PC-3 (cell line): ENCODE measurements around the gene CHAT. TPM values are rescaled to one million over a fixed set of nuclear protein-coding genes. Genes with fewer than 3 reads are reported as not detected.

ENCODE experiments used
- ATAC-seq: fragments of 200-7000 bp; cut with Tn5 transposase; 2 replicates; pipeline ENCODE4 v1.9.1; 2020; ENCODE audit warnings: mild to moderate bottlenecking, moderate library complexity
- BruUV-seq: library from RNA; stranded (reverse); fragments of 400-500 nt; replicated peaks from 2 replicates; lab custom pipeline; 2021; lab: Mats Ljungman, UMichigan
- CTCF ChIA-PET: fragments of 300-600 bp; sonication (Branson Sonifier 250); formaldehyde crosslinking; loops from one replicate; lab custom pipeline; 2022; ENCODE audit warnings: antibody characterized with exemption; lab: Charles Lee
- POLR2A ChIA-PET: fragments of 300-600 bp; sonication (Branson Sonifier 250); formaldehyde crosslinking; loops from one replicate; lab custom pipeline; 2022; ENCODE audit warnings: antibody characterized with exemption; ENCODE audit not compliant: unreplicated experiment; lab: Charles Lee
- DNase-seq: peaks from one replicate; pipeline ENCODE4 v3.0.0-alpha.2; 2015
- H2AFZ ChIP-seq: fragments of 300-600 bp; sonication (generic); 2 replicates; pipeline ENCODE4 v1.6.0; 2016; ENCODE audit warnings: antibody characterized with exemption, low read length
- H3F3A ChIP-seq: fragments of 300-600 bp; sonication (generic); one replicate; pipeline ENCODE4 v1.6.0; 2017; ENCODE audit warnings: antibody characterized with exemption, low read length, control low read depth, mild to moderate bottlenecking; ENCODE audit not compliant: unreplicated experiment
- H3K27ac ChIP-seq: fragments of 300-600 bp; sonication (generic); 2 replicates; pipeline ENCODE4 v1.5.1; 2016; ENCODE audit warnings: mild to moderate bottlenecking, low read length
- H3K27me3 ChIP-seq: fragments of 300-600 bp; sonication (generic); 2 replicates; pipeline ENCODE4 v1.6.1; 2016; ENCODE audit warnings: low read length, mixed read lengths
- H3K36me3 ChIP-seq: fragments of 300-600 bp; sonication (generic); 2 replicates; pipeline ENCODE4 v1.6.1; 2016; ENCODE audit warnings: low read depth, mixed run types, low read length, mixed read lengths
- H3K4me1 ChIP-seq: fragments of 300-600 bp; sonication (generic); 2 replicates; pipeline ENCODE4 v1.5.1; 2016; ENCODE audit warnings: low read length; ENCODE audit not compliant: insufficient read depth
- H3K4me2 ChIP-seq: fragments of 300-600 bp; sonication (generic); 2 replicates; pipeline ENCODE4 v1.6.0; 2016; ENCODE audit warnings: low read length
- H3K4me3 ChIP-seq: fragments of 300-600 bp; sonication (generic); 2 replicates; pipeline ENCODE4 v1.5.1; 2016; ENCODE audit warnings: mild to moderate bottlenecking, low read length, mixed read lengths
- H3K79me2 ChIP-seq: fragments of 300-600 bp; sonication (generic); 2 replicates; pipeline ENCODE4 v1.6.1; 2017; ENCODE audit warnings: low read length, mixed read lengths
- H3K9ac ChIP-seq: fragments of 300-600 bp; sonication (generic); 2 replicates; pipeline ENCODE4 v1.6.0; 2016; ENCODE audit warnings: mild to moderate bottlenecking, low read length
- H3K9me2 ChIP-seq: fragments of 300-600 bp; sonication (generic); replicated peaks from 2 replicates; pipeline ENCODE4 v1.6.1; 2016; ENCODE audit warnings: mixed run types, low read length, mixed read lengths
- H3K9me3 ChIP-seq: fragments of 300-600 bp; sonication (generic); 2 replicates; pipeline ENCODE4 v1.6.1; 2016; ENCODE audit warnings: low read length, mixed read lengths
- H4K20me1 ChIP-seq: fragments of 300-600 bp; sonication (generic); 2 replicates; pipeline ENCODE4 v1.6.1; 2016; ENCODE audit warnings: low read length, mixed read lengths
- CTCF ChIP-seq: fragments of 300-600 bp; sonication (generic); conservative IDR thresholded peaks from 2 replicates; pipeline ENCODE4 v1.5.1; 2017; ENCODE audit warnings: antibody characterized with exemption, low read depth, mild to moderate bottlenecking, low read length
- EZH2 ChIP-seq: fragments of 300-600 bp; sonication (generic); IDR thresholded peaks from one replicate; pipeline ENCODE4 v1.6.1; 2017; ENCODE audit warnings: antibody characterized with exemption, mild to moderate bottlenecking, low read length; ENCODE audit not compliant: unreplicated experiment
- EZH2phosphoT487 ChIP-seq: fragments of 300-600 bp; sonication (generic); IDR thresholded peaks from 2 replicates; pipeline ENCODE4 v1.6.1; 2018; ENCODE audit warnings: mild to moderate bottlenecking, antibody characterized with exemption, low read length, borderline replicate concordance
- intact Hi-C: fragments of 100-400 bp; cut with micrococcal nuclease; formaldehyde crosslinking; loops from 2 replicates; pipeline ENCODE4 v1.9.0; 2023
- total RNA-seq: library from RNA; depleted of rRNA; stranded (reverse); fragments of >200 nt; gene quantifications from 2 replicates; pipeline ENCODE4 v1.2.3, GENCODE V29; 2014

CHAT gene
- total RNA-seq, 1 experiment from 2014 or later: not detected

GRCh38 chr10:49612513-49613164, 1.2 kb upstream of the CHAT start:
- no TSS peak for BruUV-seq
- ATAC-seq (peak; percentile 41), DNase-seq (peak; percentile 47)
- TF ChIP-seq CTCF (0 out of 2 replicates have a peak, but pooled peaks have one; percentile 27), EZH2phosphoT487 (no peak)
- no peak overlapping the region for H2AFZ ChIP-seq
- H3K9me2 ChIP-seq: no peaks in the 10 kb centered on the region
- H3F3A ChIP-seq: no peaks in the 10 kb centered on the region
- no peak overlapping the region for H3K27ac ChIP-seq
- H4K20me1 ChIP-seq: 0 out of 2 replicates have a peak, but pooled peaks cover 2% of the 10 kb centered on the region
- intact Hi-C loops: no loop called here
- H3K4me1 ChIP-seq: no peaks in the 10 kb centered on the region
- no peaks in the 10 kb centered on the region for H3K9me3 ChIP-seq
- H3K36me3 ChIP-seq: no peaks in the 10 kb centered on the region
- no peak overlapping the region for H3K4me3 ChIP-seq
- ChIA-PET POLR2A (no interaction called here), CTCF (no interaction called here)
- H3K27me3 ChIP-seq: peaks cover 96% of the 10 kb centered on the region
- H3K79me2 ChIP-seq: no peaks in the 10 kb centered on the region
- no peak overlapping the region for H3K9ac ChIP-seq
- no peak overlapping the region for H3K4me2 ChIP-seq

GRCh38 chr10:49613165-49613881, 514 bp upstream of the CHAT start:
- DNase-seq (no peak), ATAC-seq (no peak)
- H3K4me1 ChIP-seq: no peaks in the 10 kb centered on the region
- H3K27ac ChIP-seq: no peak overlapping the region
- BruUV-seq: no TSS peak
- no peak overlapping the region for H3K4me3 ChIP-seq
- no peaks in the 10 kb centered on the region for H3K79me2 ChIP-seq
- ChIA-PET POLR2A (no interaction called here), CTCF (no interaction called here)
- H3K9me3 ChIP-seq: no peaks in the 10 kb centered on the region
- H3K9me2 ChIP-seq: no peaks in the 10 kb centered on the region
- H3K9ac ChIP-seq: no peak overlapping the region
- no peaks in the 10 kb centered on the region for H3K36me3 ChIP-seq
- H3F3A ChIP-seq: no peaks in the 10 kb centered on the region
- TF ChIP-seq EZH2: peak; percentile 69
- TF ChIP-seq CTCF: no peak
- peak; percentile 44; the same call in 1 of the 2 replicates for TF ChIP-seq EZH2phosphoT487
- no peaks in the 10 kb centered on the region for H4K20me1 ChIP-seq
- intact Hi-C loops: no loop called here
- H3K4me2 ChIP-seq: no peak overlapping the region
- peaks cover 96% of the 10 kb centered on the region for H3K27me3 ChIP-seq
- no peak overlapping the region for H2AFZ ChIP-seq
